WTC11 (cell line): Measurements from ENCODE around the gene COPS4.

Experiments
- GABPB1 ChIP-seq: sonication (generic); formaldehyde crosslinking; IDR thresholded peaks from 2 replicates; pipeline ENCODE4 v1.8.1; 2023; ENCODE audit warnings: mild to moderate bottlenecking, missing genetic modification reagents
- JAZF1 ChIP-seq: fragments of 250-450 bp; sonication (Bioruptor Pico); IDR thresholded peaks from 2 replicates; pipeline ENCODE4 v1.9.0; 2021; ENCODE audit warnings: moderate library complexity, mild to moderate bottlenecking, inconsistent platforms
- NFE2L1 ChIP-seq: sonication (generic); formaldehyde crosslinking; IDR thresholded peaks from 2 replicates; pipeline ENCODE4 v1.8.1; 2023; ENCODE audit warnings: missing genetic modification reagents
- NFYB ChIP-seq: sonication (generic); formaldehyde crosslinking; conservative IDR thresholded peaks from 2 replicates; pipeline ENCODE4 v1.8.0; 2022; ENCODE audit warnings: low read depth, missing genetic modification reagents
- RELA ChIP-seq: sonication (generic); formaldehyde crosslinking; IDR thresholded peaks from 2 replicates; pipeline ENCODE4 v1.8.1; 2022; ENCODE audit warnings: missing genetic modification reagents, mild to moderate bottlenecking, borderline replicate concordance
- STAT6 ChIP-seq: sonication (generic); formaldehyde crosslinking; conservative IDR thresholded peaks from 2 replicates; pipeline ENCODE4 v1.8.1; 2023; ENCODE audit warnings: mild to moderate bottlenecking, low read depth, missing genetic modification reagents, moderate library complexity
- TCF7 ChIP-seq: sonication (generic); formaldehyde crosslinking; IDR thresholded peaks from 2 replicates; pipeline ENCODE4 v1.8.0; 2022; ENCODE audit warnings: mild to moderate bottlenecking, low read depth, missing genetic modification reagents, moderate library complexity
- ZBTB21 ChIP-seq: sonication (generic); formaldehyde crosslinking; IDR thresholded peaks from 2 replicates; pipeline ENCODE4 v1.8.1; 2023; ENCODE audit warnings: mild to moderate bottlenecking, missing genetic modification reagents, borderline replicate concordance
- TF ChIP-seq, protein P1 (sequence below): fragments of 200-600 bp; IDR thresholded peaks from 2 replicates; pipeline ENCODE4 v1.8.0; 2022; ENCODE audit warnings: antibody characterized with exemption
- TF ChIP-seq, protein P2 (sequence below): sonication (generic); formaldehyde crosslinking; conservative IDR thresholded peaks from 2 replicates; pipeline ENCODE4 v1.8.1; 2022; ENCODE audit warnings: mild to moderate bottlenecking, missing genetic modification reagents
- TF ChIP-seq, protein P3 (sequence below): sonication (generic); formaldehyde crosslinking; IDR thresholded peaks from 2 replicates; pipeline ENCODE4 v1.8.1; 2022; ENCODE audit warnings: low read depth, mild to moderate bottlenecking, moderate library complexity, missing genetic modification reagents, borderline replicate concordance

DNA sequence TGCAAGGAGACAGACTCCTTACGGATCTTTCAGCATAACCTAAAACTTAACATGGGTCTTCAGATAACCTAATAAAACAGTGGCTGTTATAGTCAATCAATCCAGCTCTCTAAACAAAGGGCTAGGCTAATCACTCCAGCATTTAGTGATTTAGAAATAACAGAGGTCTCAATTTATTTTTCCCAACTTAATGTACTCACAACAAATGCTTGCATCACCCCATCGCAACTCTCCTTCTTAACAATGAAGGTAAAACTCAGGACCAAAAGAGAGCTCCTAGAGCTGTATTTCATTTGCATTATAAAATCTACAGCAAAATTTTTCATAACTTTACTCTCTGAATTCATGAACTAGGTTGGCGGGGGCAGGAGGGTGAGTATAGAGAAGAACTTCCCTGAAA is 25.5 kb upstream of the COPS4 start:
- TF ChIP-seq STAT6 (CRISPR knock-in tag), result no peak
- TF ChIP-seq, protein P1, sequence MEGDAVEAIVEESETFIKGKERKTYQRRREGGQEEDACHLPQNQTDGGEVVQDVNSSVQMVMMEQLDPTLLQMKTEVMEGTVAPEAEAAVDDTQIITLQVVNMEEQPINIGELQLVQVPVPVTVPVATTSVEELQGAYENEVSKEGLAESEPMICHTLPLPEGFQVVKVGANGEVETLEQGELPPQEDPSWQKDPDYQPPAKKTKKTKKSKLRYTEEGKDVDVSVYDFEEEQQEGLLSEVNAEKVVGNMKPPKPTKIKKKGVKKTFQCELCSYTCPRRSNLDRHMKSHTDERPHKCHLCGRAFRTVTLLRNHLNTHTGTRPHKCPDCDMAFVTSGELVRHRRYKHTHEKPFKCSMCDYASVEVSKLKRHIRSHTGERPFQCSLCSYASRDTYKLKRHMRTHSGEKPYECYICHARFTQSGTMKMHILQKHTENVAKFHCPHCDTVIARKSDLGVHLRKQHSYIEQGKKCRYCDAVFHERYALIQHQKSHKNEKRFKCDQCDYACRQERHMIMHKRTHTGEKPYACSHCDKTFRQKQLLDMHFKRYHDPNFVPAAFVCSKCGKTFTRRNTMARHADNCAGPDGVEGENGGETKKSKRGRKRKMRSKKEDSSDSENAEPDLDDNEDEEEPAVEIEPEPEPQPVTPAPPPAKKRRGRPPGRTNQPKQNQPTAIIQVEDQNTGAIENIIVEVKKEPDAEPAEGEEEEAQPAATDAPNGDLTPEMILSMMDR, result no peak
- TF ChIP-seq NFE2L1 (CRISPR knock-in tag), result no peak
- TF ChIP-seq RELA (CRISPR knock-in tag), result no peak
- no peak for TF ChIP-seq NFYB (CRISPR knock-in tag)
- TF ChIP-seq GABPB1 (CRISPR knock-in tag), result no peak
- TF ChIP-seq TCF7, result no peak
- TF ChIP-seq JAZF1 (CRISPR knock-in tag), result no peak
- no peak for TF ChIP-seq ZBTB21 (CRISPR knock-in tag)
- TF ChIP-seq, protein P2, sequence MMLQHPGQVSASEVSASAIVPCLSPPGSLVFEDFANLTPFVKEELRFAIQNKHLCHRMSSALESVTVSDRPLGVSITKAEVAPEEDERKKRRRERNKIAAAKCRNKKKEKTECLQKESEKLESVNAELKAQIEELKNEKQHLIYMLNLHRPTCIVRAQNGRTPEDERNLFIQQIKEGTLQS (CRISPR knock-in tag), result no peak
- TF ChIP-seq, protein P3, sequence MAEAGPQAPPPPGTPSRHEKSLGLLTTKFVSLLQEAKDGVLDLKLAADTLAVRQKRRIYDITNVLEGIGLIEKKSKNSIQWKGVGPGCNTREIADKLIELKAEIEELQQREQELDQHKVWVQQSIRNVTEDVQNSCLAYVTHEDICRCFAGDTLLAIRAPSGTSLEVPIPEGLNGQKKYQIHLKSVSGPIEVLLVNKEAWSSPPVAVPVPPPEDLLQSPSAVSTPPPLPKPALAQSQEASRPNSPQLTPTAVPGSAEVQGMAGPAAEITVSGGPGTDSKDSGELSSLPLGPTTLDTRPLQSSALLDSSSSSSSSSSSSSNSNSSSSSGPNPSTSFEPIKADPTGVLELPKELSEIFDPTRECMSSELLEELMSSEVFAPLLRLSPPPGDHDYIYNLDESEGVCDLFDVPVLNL (CRISPR knock-in tag), result no peak
